Jurkat, Clone E6-1 (cell line): ENCODE measurements around the gene YBEY.
"Not testable (repeated sequence)": the region's sequence is repeated elsewhere in the genome, so short reads cannot be mapped to it uniquely, and the experiment has no call there.

ENCODE experiments used
- DNase-seq: peaks from one replicate; pipeline ENCODE4 v3.0.0-alpha.2; 2011; ENCODE audit warnings: low read depth, low spot score
- H3K4me3 ChIP-seq: 2 replicates; pipeline ENCODE4 v1.5.1; 2011; ENCODE audit warnings: mild to moderate bottlenecking, low read length, control low read depth, moderate library complexity

YBEY gene

GRCh38 chr21:46295996-46296752 lies 10.0 kb downstream of the YBEY start:
- no peak for DNase-seq
- H3K4me3 ChIP-seq = no peak overlapping the region

GRCh38 chr21:46297338-46298271 lies 11.5 kb downstream of the YBEY start:
- no peak for DNase-seq
- H3K4me3 ChIP-seq = no peak overlapping the region

GRCh38 chr21:46299167-46299566 lies 13.0 kb downstream of the YBEY start:
- no peak for DNase-seq
- H3K4me3 ChIP-seq = no peak overlapping the region

GRCh38 chr21:46301759-46302158 lies 15.6 kb downstream of the YBEY start:
- no peak for DNase-seq
- H3K4me3 ChIP-seq = no peak overlapping the region

GRCh38 chr21:46304437-46304836 lies 18.3 kb downstream of the YBEY start:
- no peak for DNase-seq
- H3K4me3 ChIP-seq = no peak overlapping the region

GRCh38 chr21:46304955-46305354 lies 18.8 kb downstream of the YBEY start:
- DNase-seq = no peak
- no peak overlapping the region for H3K4me3 ChIP-seq

GRCh38 chr21:46307625-46308024 lies 21.5 kb downstream of the YBEY start:
- H3K4me3 ChIP-seq = no peak overlapping the region
- no peak for DNase-seq

- H3K4me3 ChIP-seq = no peak overlapping the region
- DNase-seq = no peak
Observed at GRCh38 chr21:46308431-46308830, 22.3 kb downstream of the YBEY start.

GRCh38 chr21:46310260-46310659 lies 24.1 kb downstream of the YBEY start:
- not testable (repeated sequence) for DNase-seq

GRCh38 chr21:46311568-46311967 lies 25.4 kb downstream of the YBEY start:
- H3K4me3 ChIP-seq = no peak overlapping the region
- no peak for DNase-seq

More at GRCh38 chr21:46310260-46310659, 24.1 kb downstream of the YBEY start:
- not testable (repeated sequence) for H3K4me3 ChIP-seq

- no peak for DNase-seq
- no peak overlapping the region for H3K4me3 ChIP-seq
Observed at GRCh38 chr21:46312949-46313348, 26.8 kb downstream of the YBEY start.

- no peak overlapping the region for H3K4me3 ChIP-seq
- DNase-seq = no peak
Observed at GRCh38 chr21:46314441-46315020, 28.4 kb downstream of the YBEY start.

GRCh38 chr21:46316708-46317324 lies 30.7 kb downstream of the YBEY start:
- H3K4me3 ChIP-seq = no peak overlapping the region
- DNase-seq = no peak

- no peak for DNase-seq
- no peak overlapping the region for H3K4me3 ChIP-seq
Observed at GRCh38 chr21:46317710-46318463, 31.7 kb downstream of the YBEY start.

GRCh38 chr21:46318464-46318845 lies 32.3 kb downstream of the YBEY start:
- no peak overlapping the region for H3K4me3 ChIP-seq
- DNase-seq = no peak

GRCh38 chr21:46319186-46319585 lies 33.0 kb downstream of the YBEY start:
- DNase-seq = no peak

GRCh38 chr21:46320331-46320801 lies 34.2 kb downstream of the YBEY start:
- DNase-seq = peak; percentile 98
- no peak overlapping the region; the same call in 1 of the 2 replicates for H3K4me3 ChIP-seq

More at GRCh38 chr21:46319186-46319585, 33.0 kb downstream of the YBEY start:
- H3K4me3 ChIP-seq = no peak overlapping the region

GRCh38 chr21:46322351-46323226 lies 36.4 kb downstream of the YBEY start:
- H3K4me3 ChIP-seq = peak overlapping the region; percentile 95
- DNase-seq = no peak
